ENCODE results near the gene TMUB1. TPM values are rescaled to one million over a fixed set of nuclear protein-coding genes. Genes with fewer than 3 reads are reported as not detected.
A peak's percentile ranks its signal among the peaks of the same experiment; 100 is the strongest.

The TMUB1 gene
- total and polyA plus RNA-seq, 9 of the 15 experiments (the other 6 are each of a cell fraction or from before 2014, with no cell fraction given), result 0.14 to 241 (median 74.1) TPM

DNA sequence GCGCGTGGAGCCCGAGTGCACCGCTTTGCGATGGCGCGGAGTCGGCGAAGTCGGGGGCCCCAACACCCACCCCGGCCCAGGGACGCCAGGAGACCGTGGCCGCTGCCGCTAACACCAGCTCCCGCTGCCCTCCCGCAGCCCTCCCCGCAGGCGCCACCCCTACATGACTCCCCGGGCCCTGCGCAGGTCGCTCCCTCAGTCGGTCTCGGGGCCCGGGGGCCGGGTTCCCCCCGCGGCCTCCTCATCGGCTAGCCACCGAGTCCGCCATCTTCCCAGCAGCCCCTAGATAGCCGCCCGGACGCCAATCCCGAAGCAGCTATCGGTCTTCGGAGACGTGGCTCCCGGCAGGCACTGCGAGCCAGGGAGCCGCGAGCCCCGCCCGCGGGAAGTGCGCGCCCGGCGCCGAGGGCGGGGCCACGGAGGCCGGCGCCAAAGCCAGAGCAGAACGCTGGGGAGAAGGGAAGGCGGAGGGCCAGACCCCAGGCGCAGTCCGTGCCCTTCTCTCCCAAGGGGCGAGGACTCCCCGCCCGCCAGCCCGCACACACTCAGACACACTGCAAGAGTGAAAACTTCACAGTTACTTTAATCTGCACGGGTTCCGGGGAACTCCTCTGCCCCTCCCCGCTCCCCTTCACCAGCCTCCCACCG, 2.6 kb downstream of the TMUB1 start, which contains the start of gene FASTK (continued):
- TF ChIP-seq MGA (IDR thresholded peaks at IDR 0.05), result no peak
- TF ChIP-seq TRIM25 (IDR thresholded peaks at IDR 0.05; ENCODE audit: borderline replicate concordance), result no peak
- TF ChIP-seq, protein P1, sequence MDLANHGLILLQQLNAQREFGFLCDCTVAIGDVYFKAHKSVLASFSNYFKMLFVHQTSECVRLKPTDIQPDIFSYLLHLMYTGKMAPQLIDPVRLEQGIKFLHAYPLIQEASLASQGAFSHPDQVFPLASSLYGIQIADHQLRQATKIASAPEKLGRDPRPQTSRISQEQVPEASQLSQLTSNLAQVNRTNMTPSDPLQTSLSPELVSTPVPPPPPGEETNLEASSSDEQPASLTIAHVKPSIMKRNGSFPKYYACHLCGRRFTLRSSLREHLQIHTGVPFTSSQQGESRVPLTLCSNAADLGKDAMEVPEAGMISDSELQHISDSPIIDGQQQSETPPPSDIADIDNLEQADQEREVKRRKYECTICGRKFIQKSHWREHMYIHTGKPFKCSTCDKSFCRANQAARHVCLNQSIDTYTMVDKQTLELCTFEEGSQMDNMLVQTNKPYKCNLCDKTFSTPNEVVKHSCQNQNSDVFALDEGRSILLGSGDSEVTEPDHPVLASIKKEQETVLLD (IDR thresholded peaks at IDR 0.05), result no peak
- TF ChIP-seq SMARCA5 (IDR thresholded peaks at IDR 0.05), result no peak
- TF ChIP-seq FOXP1 (CRISPR knock-in tag; IDR thresholded peaks at IDR 0.05), result no peak
- no peak; the same call in 1 of the 2 replicates for TF ChIP-seq THRB (CRISPR knock-in tag; conservative IDR thresholded peaks at IDR 0.05)
- no peak for TF ChIP-seq COPS2 (conservative IDR thresholded peaks at IDR 0.05)
- TF ChIP-seq ZNF589 (CRISPR knock-in tag; IDR thresholded peaks at IDR 0.05; ENCODE audit: low read depth), result no peak
- no peak for TF ChIP-seq ZKSCAN8 (CRISPR knock-in tag; IDR thresholded peaks at IDR 0.05)
- 0 out of 2 replicates have a peak, but pooled peaks have one; percentile 11 for TF ChIP-seq NR3C1 (CRISPR knock-in tag; IDR thresholded peaks at IDR 0.05)
- TF ChIP-seq ZNF507 (tag; conservative IDR thresholded peaks at IDR 0.05), result no peak
- no peak for TF ChIP-seq POLR3G (IDR thresholded peaks at IDR 0.05; ENCODE audit: extremely low read depth, insufficient read length, insufficient replicate concordance)

Measured in K562 (cell line).